ENCODE measurements around the gene RCAN1. TPM values are rescaled to one million over a fixed set of nuclear protein-coding genes. Genes with fewer than 3 reads are reported as not detected.

Gene RCAN1
- polyA plus RNA-seq, 3 donors: 5.2 to 17.5 (median 15.1) TPM

DNA sequence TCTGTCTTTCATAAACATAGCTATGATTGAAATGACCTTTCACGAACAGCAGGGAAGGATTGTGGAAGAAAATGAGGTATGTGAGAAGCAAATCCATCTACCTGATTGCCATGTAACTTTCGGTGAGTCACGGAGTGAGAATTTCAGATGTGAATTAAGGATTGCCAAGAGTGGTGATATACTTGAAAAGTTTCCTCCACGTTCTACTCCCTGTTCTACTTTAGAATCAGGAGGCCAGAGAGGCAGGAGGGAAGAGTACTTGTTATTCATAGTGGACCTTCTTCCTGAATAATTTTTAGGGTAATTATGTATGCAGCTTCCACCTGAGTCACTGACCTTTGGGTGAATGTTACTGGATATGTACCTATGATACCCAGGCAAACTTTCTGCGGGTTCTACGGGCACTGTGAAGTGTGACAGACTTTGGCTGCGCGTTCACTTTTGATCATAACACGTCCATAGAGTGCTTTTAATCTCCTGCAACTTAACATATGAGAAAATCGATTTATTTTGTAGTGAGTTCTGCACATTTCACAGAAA lies 100.3 kb downstream of the RCAN1 start:
- H3K27ac ChIP-seq (ENCODE audit: low read depth in 1 of 2, low read length in 2 of 2): peak overlapping the region in 1 of 2 donors; percentile 96
- no peak overlapping the region for H2AFZ ChIP-seq (ENCODE audit: insufficient read depth, low read depth, low read length, poor library complexity, severe bottlenecking)
- Mint-ChIP-seq H3K27me3 (ENCODE audit: low read depth in 3 of 3) (peaks cover 0 to 2% (median 2%) of the 10 kb centered on the region in 3 donors), H3K4me3 (no peak overlapping the region), H3K9me3 (no peaks in the 10 kb centered on the region), H3K4me1 (peaks cover 75% of the 10 kb centered on the region), H3K36me3 (peaks cover 11 to 26% of the 10 kb centered on the region in 2 donors), H3K27ac (peak overlapping the region in 4 of 7 donors; percentile 13 to 98 (median 66))
- DNase-seq: no peak
- H3K4me1 ChIP-seq (ENCODE audit: control insufficient read depth in 1 of 2, insufficient read depth in 2 of 2, low read length in 2 of 2): peaks cover 77 to 78% of the 10 kb centered on the region in 2 donors
- no peak overlapping the region for H3K4me2 ChIP-seq (replicated peaks; ENCODE audit: extremely low read depth, low read length, poor library complexity, severe bottlenecking)
- peaks cover 10% of the 10 kb centered on the region for H4K20me1 ChIP-seq (ENCODE audit: insufficient read depth, low read length)
- H3K4me3 ChIP-seq (replicated peaks in 1 of 3; ENCODE audit: low read depth in 2 of 3, low read length in 3 of 3): no peak overlapping the region
- H3K27me3 ChIP-seq (ENCODE audit: control insufficient read depth in 2 of 2, insufficient read depth in 2 of 2, low read length in 2 of 2): no peaks in the 10 kb centered on the region
- intact Hi-C loops (cut with micrococcal nuclease): no loop called here
- TF ChIP-seq CTCF (IDR thresholded peaks at IDR 0.05): no peak
- no peaks in the 10 kb centered on the region for H3K9me3 ChIP-seq (replicated peaks in 1 of 2; ENCODE audit: control insufficient read depth in 1 of 2, insufficient read depth in 1 of 2, low read length in 2 of 2)
- 95% methylated on average over 4 of the region's 10 CpGs for WGBS (ENCODE audit: insufficient coverage)
- H3K79me2 ChIP-seq (ENCODE audit: insufficient read depth, low read length): peaks cover 30% of the 10 kb centered on the region
- no peak overlapping the region for H3K9ac ChIP-seq (ENCODE audit: insufficient read depth, low read length, poor library complexity, severe bottlenecking)
- no peaks in the 10 kb centered on the region for H3K36me3 ChIP-seq (replicated peaks in 1 of 2; ENCODE audit: control insufficient read depth in 1 of 2, insufficient read depth in 2 of 2, low read length in 2 of 2)

GRCh38 chr21:34513129-34513675 lies 101.7 kb downstream of the RCAN1 start:
- Histone ChIP-seq H4K20me1 (ENCODE audit: insufficient read depth, low read length) (peaks cover 18% of the 10 kb centered on the region), H3K36me3 (replicated peaks in 1 of 2; ENCODE audit: control insufficient read depth in 1 of 2, insufficient read depth in 2 of 2, low read length in 2 of 2) (peaks cover 8% of the 10 kb centered on the region in 2 donors), H3K79me2 (ENCODE audit: insufficient read depth, low read length) (peaks cover 38% of the 10 kb centered on the region), H3K9me3 (replicated peaks in 1 of 2; ENCODE audit: control insufficient read depth in 1 of 2, insufficient read depth in 1 of 2, low read length in 2 of 2) (no peaks in the 10 kb centered on the region), H3K27me3 (ENCODE audit: control insufficient read depth in 2 of 2, insufficient read depth in 2 of 2, low read length in 2 of 2) (no peaks in the 10 kb centered on the region), H3K4me3 (replicated peaks in 1 of 3; ENCODE audit: low read depth in 2 of 3, low read length in 3 of 3) (peak overlapping the region in 1 of 3 experiments; percentile 73), H3K4me1 (ENCODE audit: control insufficient read depth in 1 of 2, insufficient read depth in 2 of 2, low read length in 2 of 2) (peaks cover 70 to 73% of the 10 kb centered on the region in 2 donors), H3K27ac (ENCODE audit: low read depth in 1 of 2, low read length in 2 of 2) (peak overlapping the region; percentile 96 to 100), H2AFZ (ENCODE audit: insufficient read depth, low read depth, low read length, poor library complexity, severe bottlenecking) (no peak overlapping the region), H3K9ac (ENCODE audit: insufficient read depth, low read length, poor library complexity, severe bottlenecking) (no peak overlapping the region), H3K4me2 (replicated peaks; ENCODE audit: extremely low read depth, low read length, poor library complexity, severe bottlenecking) (peak overlapping the region; percentile 88)
- Mint-ChIP-seq H3K36me3 (peaks cover 14 to 40% of the 10 kb centered on the region in 2 donors), H3K9me3 (peaks cover 0 to 3% (median 0%) of the 10 kb centered on the region in 7 donors), H3K4me3 (peak overlapping the region in 1 of 2 donors; percentile 39), H3K27me3 (ENCODE audit: low read depth in 3 of 3) (peaks cover 0 to 2% (median 2%) of the 10 kb centered on the region in 3 donors), H3K4me1 (peaks cover 69% of the 10 kb centered on the region), H3K27ac (peak overlapping the region; percentile 98 to 99 (median 99))
- no peak for TF ChIP-seq CTCF (IDR thresholded peaks at IDR 0.05)
- WGBS (ENCODE audit: insufficient coverage): no CpG with 5 or more reads among the region's 2 CpGs
- DNase-seq: peak; percentile 75 to 89 (median 86)
- intact Hi-C loops (cut with micrococcal nuclease): no loop called here
